H1 (cell line): ENCODE results near the gene CEACAM6. TPM values are rescaled to one million over a fixed set of nuclear protein-coding genes. Genes with fewer than 3 reads are reported as not detected.

Experiments used
- CTCF ChIA-PET: fragments of 300-600 bp; sonication (Branson Sonifier 250); formaldehyde crosslinking; loops from one replicate; lab custom pipeline; 2021; ENCODE audit not compliant: partially characterized antibody; lab: Charles Lee
- POLR2A ChIA-PET: fragments of 300-600 bp; sonication (Branson Sonifier 250); formaldehyde crosslinking; loops from one replicate; lab custom pipeline; 2021; ENCODE audit warnings: inconsistent platforms; ENCODE audit not compliant: partially characterized antibody; lab: Charles Lee
- DNase-seq, 2 experiments: peaks; one replicate each; pipeline versions ENCODE4 v3.0.0 to v3.0.0-alpha.2; 2010 to 2022; ENCODE audit warnings: low spot score in 2 of 2, low read depth in 1 of 2, mixed read lengths in 1 of 2
- FAIRE-seq: peaks from 2 replicates; lab custom pipeline; 2011; peaks lifted over from hg19 to GRCh38; lab: Jason Lieb, UNC
- H2AFZ ChIP-seq: 2 replicates; pipeline ENCODE4 v1.8.1; 2012; ENCODE audit warnings: low read length, inconsistent platforms
- H2AK5ac ChIP-seq: 2 replicates; pipeline ENCODE4 v1.6.1; 2013; ENCODE audit warnings: low read depth, low read length
- H2BK120ac ChIP-seq: replicated peaks from 2 replicates; pipeline ENCODE3; 2013; ENCODE audit warnings: low read depth, low read length, inconsistent platforms
- H2BK12ac ChIP-seq: 2 replicates; pipeline ENCODE4 v1.6.1; 2013; ENCODE audit warnings: low read depth, low read length
- H2BK15ac ChIP-seq: 2 replicates; pipeline ENCODE4 v1.6.1; 2013; ENCODE audit warnings: low read length
- H2BK20ac ChIP-seq: 2 replicates; pipeline ENCODE4 v1.6.1; 2013; ENCODE audit warnings: low read length
- H2BK5ac ChIP-seq: 2 replicates; pipeline ENCODE4 v1.6.1; 2013; ENCODE audit warnings: low read depth, low read length
- H3K14ac ChIP-seq: 2 replicates; pipeline ENCODE4 v1.6.1; 2013; ENCODE audit warnings: inconsistent platforms; ENCODE audit not compliant: insufficient read length
- H3K18ac ChIP-seq: 2 replicates; pipeline ENCODE4 v1.6.1; 2013; ENCODE audit warnings: low read length; ENCODE audit errors: extremely low read depth
- H3K23ac ChIP-seq: 2 replicates; pipeline ENCODE4 v1.6.1; 2013; ENCODE audit warnings: inconsistent platforms; ENCODE audit not compliant: insufficient read length
- H3K23me2 ChIP-seq: 2 replicates; pipeline ENCODE4 v1.6.1; 2013; ENCODE audit warnings: low read depth, low read length
- H3K27ac ChIP-seq: 2 replicates; pipeline ENCODE4 v1.6.1; 2011; ENCODE audit warnings: low read depth, low read length, inconsistent platforms
- H3K27me3 ChIP-seq, 4 experiments: replicated peaks in 1 of 4; 1 replicate in 1 of 4; 2 replicates in 3 of 4; pipeline versions ENCODE4 v1.6.1 to v1.8.1; 2011 to 2013; ENCODE audit warnings: low read length in 3 of 4, mild to moderate bottlenecking in 3 of 4, inconsistent platforms in 2 of 4, mixed read lengths in 2 of 4, moderate library complexity in 1 of 4; ENCODE audit not compliant: control insufficient read depth in 3 of 4, insufficient read depth in 3 of 4; ENCODE audit errors: extremely low read depth in 1 of 4
- H3K36me3 ChIP-seq, 4 experiments: 2 replicates each; pipeline versions ENCODE4 v1.6.1 to v1.8.1; 2011 to 2013; ENCODE audit warnings: mild to moderate bottlenecking in 4 of 4, low read length in 3 of 4, moderate library complexity in 2 of 4, control low read depth in 1 of 4, inconsistent platforms in 1 of 4; ENCODE audit not compliant: insufficient read depth in 4 of 4, control insufficient read depth in 2 of 4
- H3K4ac ChIP-seq: replicated peaks from 2 replicates; pipeline ENCODE3; 2013; ENCODE audit warnings: low read length, low read depth, mixed read lengths, inconsistent platforms; ENCODE audit not compliant: insufficient read length
- H3K4me1 ChIP-seq, 4 experiments: replicated peaks in 1 of 4; 1 replicate in 1 of 4; 2 replicates in 3 of 4; pipeline versions ENCODE4 v1.6.1 to v1.8.1; 2011 to 2013; ENCODE audit warnings: low read length in 3 of 4, inconsistent platforms in 2 of 4, mixed read lengths in 1 of 4; ENCODE audit not compliant: insufficient read depth in 4 of 4, control insufficient read depth in 3 of 4
- H3K4me2 ChIP-seq, 2 experiments: 2 replicates each; pipeline versions ENCODE4 v1.6.1 to v1.8.1; 2011 to 2013; ENCODE audit warnings: low read depth in 2 of 2, low read length in 2 of 2, control low read depth in 1 of 2, inconsistent platforms in 1 of 2, mild to moderate bottlenecking in 1 of 2; ENCODE audit not compliant: insufficient read depth in 1 of 2
- H3K4me3 ChIP-seq, 4 experiments: fragments of 200-600, 300-600 bp in 1 of 4; sonication (generic), shearing (Covaris generic), sonication (Bioruptor Twin) in 1 of 4; 2 replicates each; pipeline versions ENCODE4 v1.5.1 to v1.8.1; 2011 to 2016; ENCODE audit warnings: low read length in 4 of 4, low read depth in 3 of 4, control low read depth in 2 of 4, inconsistent platforms in 2 of 4, mild to moderate bottlenecking in 2 of 4, mixed read lengths in 1 of 4, moderate library complexity in 1 of 4; ENCODE audit not compliant: insufficient read depth in 2 of 4; ENCODE audit errors: extremely low read depth in 1 of 4
- H3K56ac ChIP-seq: replicated peaks from 2 replicates; pipeline ENCODE3; 2013; ENCODE audit warnings: low read depth, mild to moderate bottlenecking, mixed read lengths, low read length, inconsistent platforms; ENCODE audit not compliant: insufficient read length
- H3K79me1 ChIP-seq: 2 replicates; pipeline ENCODE4 v1.6.1; 2013; ENCODE audit warnings: low read depth, low read length, control low read depth
- H3K79me2 ChIP-seq, 2 experiments: 2 replicates each; pipeline versions ENCODE4 v1.6.1 to v1.8.1; 2012 to 2013; ENCODE audit warnings: low read length in 2 of 2, mild to moderate bottlenecking in 2 of 2, inconsistent platforms in 1 of 2; ENCODE audit not compliant: insufficient read depth in 2 of 2, control insufficient read depth in 1 of 2
- H3K9ac ChIP-seq, 4 experiments: replicated peaks in 1 of 4; 1 replicate in 1 of 4; 2 replicates in 3 of 4; pipeline versions ENCODE4 v1.6.1 to v1.8.1; 2011 to 2013; ENCODE audit warnings: low read depth in 3 of 4, low read length in 3 of 4, control low read depth in 2 of 4, mild to moderate bottlenecking in 2 of 4, moderate library complexity in 2 of 4, inconsistent platforms in 1 of 4; ENCODE audit errors: extremely low read depth in 1 of 4
- H3K9me3 ChIP-seq, 2 experiments: 2 replicates each; pipeline versions ENCODE4 v1.6.1 to v1.8.1; 2012 to 2013; ENCODE audit warnings: mild to moderate bottlenecking in 2 of 2, moderate library complexity in 2 of 2, control low read depth in 1 of 2, inconsistent platforms in 1 of 2, low read depth in 1 of 2, low read length in 1 of 2, mixed read lengths in 1 of 2; ENCODE audit not compliant: insufficient read depth in 2 of 2
- H4K20me1 ChIP-seq, 2 experiments: replicated peaks in 1 of 2; 2 replicates each; pipeline versions ENCODE3 to v1.8.1; 2011 to 2013; ENCODE audit warnings: inconsistent platforms in 2 of 2, low read length in 2 of 2, mild to moderate bottlenecking in 1 of 2; ENCODE audit not compliant: insufficient read depth in 2 of 2, control insufficient read depth in 1 of 2
- H4K5ac ChIP-seq: 2 replicates; pipeline ENCODE4 v1.6.1; 2013; ENCODE audit warnings: low read length, low read depth, mixed read lengths, inconsistent platforms; ENCODE audit not compliant: insufficient read length
- H4K8ac ChIP-seq: 2 replicates; pipeline ENCODE4 v1.8.0; 2013; ENCODE audit warnings: mild to moderate bottlenecking, moderate library complexity, low read length, inconsistent platforms; ENCODE audit not compliant: insufficient read depth; ENCODE audit errors: extremely low read depth
- H4K91ac ChIP-seq: replicated peaks from 2 replicates; pipeline ENCODE3; 2013; ENCODE audit warnings: low read length, mixed read lengths, inconsistent platforms; ENCODE audit not compliant: insufficient read length
- CHD2 ChIP-seq: IDR thresholded peaks from 2 replicates; pipeline ENCODE4 v1.6.1; 2012; ENCODE audit warnings: low read length, improper control_type of control experiment
- CREB1 ChIP-seq: IDR thresholded peaks from 2 replicates; pipeline ENCODE4 v1.6.1; 2012; ENCODE audit warnings: inconsistent platforms
- CTBP2 ChIP-seq: IDR thresholded peaks from 2 replicates; pipeline ENCODE4 v1.7.0; 2011; ENCODE audit warnings: borderline replicate concordance, mild to moderate bottlenecking, moderate library complexity, mixed read lengths, low read length; ENCODE audit not compliant: insufficient read depth, insufficient read length
- EGR1 ChIP-seq: IDR thresholded peaks from 2 replicates; pipeline ENCODE4 v1.6.1; 2011; ENCODE audit warnings: low read depth, low read length, borderline replicate concordance
- FOSL1 ChIP-seq: IDR thresholded peaks from 2 replicates; pipeline ENCODE4 v1.6.1; 2011; ENCODE audit warnings: mild to moderate bottlenecking, low read depth, low read length, moderate library complexity; ENCODE audit not compliant: insufficient read depth
- JUN ChIP-seq: IDR thresholded peaks from 2 replicates; pipeline ENCODE4 v1.6.1; 2011; ENCODE audit warnings: low read depth, mild to moderate bottlenecking, improper control_type of control experiment, low read length
- PHF8 ChIP-seq: fragments of 200-600 bp; sonication (generic); conservative IDR thresholded peaks from 2 replicates; pipeline ENCODE4 v1.7.1; 2012; ENCODE audit warnings: low read depth, mild to moderate bottlenecking, inconsistent platforms, low read length, moderate library complexity
- POLR2AphosphoS5 ChIP-seq: IDR thresholded peaks from 2 replicates; pipeline ENCODE4 v1.6.1; 2011; ENCODE audit warnings: low read depth, low read length
- TBP ChIP-seq: IDR thresholded peaks from 2 replicates; pipeline ENCODE4 v1.6.1; 2011; ENCODE audit warnings: low read depth, low read length, improper control_type of control experiment
- WGBS, 2 experiments: shearing (Covaris generic) in 1 of 2; methylation state at CpG; one replicate each; pipeline versions ENCODE4 v1.1.6 to v1.1.7; 2013 to 2015; ENCODE audit warnings: low lambda C conversion rate in 2 of 2, mixed read lengths in 2 of 2, inconsistent platforms in 1 of 2, low coverage in 1 of 2, missing lambda C conversion rate in 1 of 2; ENCODE audit not compliant: insufficient replicate concordance in 2 of 2, insufficient coverage in 1 of 2, insufficient read length in 1 of 2; ENCODE audit errors: extremely low coverage in 1 of 2, missing lambda C conversion rate in 1 of 2; 5-methylcytosine and 5-hydroxymethylcytosine counted together
- polyA plus RNA-seq, 7 experiments: library from polyadenylated mRNA; depleted of rRNA in 3 of 7; stranded (reverse) in 5 of 7; unstranded in 2 of 7; fragments of >200 nt in 5 of 7; fragments of 200-250 nt in 2 of 7; gene quantifications; 1 replicate in 5 of 7; 2 replicates in 1 of 7; 4 replicates in 1 of 7; pipeline versions ENCODE4 v1.2.1 to v1.2.3, GENCODE V29; 2011 to 2013; ENCODE audit warnings: missing spikeins in 2 of 7, mixed read lengths in 2 of 7
- total RNA-seq: library from RNA; stranded (reverse); fragmentation: NEBNext Ultra II Directional; extraction: Animal tissue kit (Norgen Biotek cat#: 25700); gene quantifications from 2 replicates; pipeline ENCODE4 v1.2.1, GENCODE V29; 2021

CEACAM6 gene
- total and polyA plus RNA-seq, 2 of the 8 experiments (the other 6 are each of a cell fraction or from before 2014, with no cell fraction given): not detected

DNA sequence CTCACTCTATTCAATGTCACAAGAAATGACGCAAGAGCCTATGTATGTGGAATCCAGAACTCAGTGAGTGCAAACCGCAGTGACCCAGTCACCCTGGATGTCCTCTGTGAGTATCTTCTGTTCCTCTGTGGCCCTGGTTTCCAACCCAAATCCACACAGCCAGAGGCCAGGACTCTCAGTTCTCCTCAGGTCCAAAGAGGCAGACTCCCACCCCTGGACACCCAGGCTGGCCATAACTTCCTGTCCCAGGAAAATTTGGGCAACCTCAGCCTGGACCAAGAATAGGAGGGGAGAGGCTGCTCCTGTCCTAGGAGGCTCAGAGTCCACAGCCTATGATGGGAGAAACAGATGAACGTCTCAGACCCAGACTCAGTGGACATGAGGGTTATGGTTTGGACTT lies 35.2 kb upstream of the CEACAM6 start:
- H3K23ac ChIP-seq: no peak overlapping the region
- no peaks in the 10 kb centered on the region for H4K20me1 ChIP-seq
- no peak overlapping the region for H2AFZ ChIP-seq
- H4K8ac ChIP-seq: no peak overlapping the region
- FAIRE-seq: no peak
- no peak overlapping the region for H3K14ac ChIP-seq
- no peak overlapping the region for H2AK5ac ChIP-seq
- no peaks in the 10 kb centered on the region for H3K4me1 ChIP-seq
- H3K9me3 ChIP-seq: peaks cover 69 to 81% of the 10 kb centered on the region in 2 experiments
- H2BK15ac ChIP-seq: no peak overlapping the region
- H2BK12ac ChIP-seq: no peak overlapping the region
- no peak overlapping the region for H4K5ac ChIP-seq
- H2BK5ac ChIP-seq: no peak overlapping the region
- no peak overlapping the region for H3K4me2 ChIP-seq
- no peaks in the 10 kb centered on the region for H3K79me1 ChIP-seq
- no peak overlapping the region for H2BK120ac ChIP-seq
- H4K91ac ChIP-seq: no peak overlapping the region
- 85% methylated on average over 3 of the region's 3 CpGs; no CpG with 5 or more reads in 1 of the 2 experiments for WGBS, 2 experiments
- no peak overlapping the region for H3K18ac ChIP-seq
- no peak for DNase-seq
- TF ChIP-seq EGR1 (no peak), TBP (no peak), CTBP2 (no peak), CHD2 (no peak), JUN (no peak), POLR2AphosphoS5 (no peak), PHF8 (no peak), FOSL1 (no peak), CREB1 (no peak)
- TF ChIP-seq, all 59 proteins: peak for 0
- Histone ChIP-seq H3K23me2 (no peaks in the 10 kb centered on the region), H2BK20ac (no peak overlapping the region), H3K9ac (no peak overlapping the region), H3K4ac (no peak overlapping the region), H3K79me2 (no peaks in the 10 kb centered on the region), H3K27me3 (no peaks in the 10 kb centered on the region), H3K4me3 (no peak overlapping the region), H3K36me3 (no peaks in the 10 kb centered on the region), H3K27ac (no peak overlapping the region), H3K56ac (no peak overlapping the region)
- POLR2A ChIA-PET: no interaction called here
- CTCF ChIA-PET: no interaction called here
